ENCODE data around the gene TMA7. TPM values are rescaled to one million over a fixed set of nuclear protein-coding genes. Genes with fewer than 3 reads are reported as not detected.

Gene TMA7
- total and polyA plus RNA-seq, 2 of the 13 experiments (the other 11 are each of a cell fraction or from before 2014, with no cell fraction given), result 100 to 486 TPM

- no peak for TF ChIP-seq PPARG (CRISPR knock-in tag; conservative IDR thresholded peaks at IDR 0.05)
- 0 out of 2 replicates have a peak, but pooled peaks have one; percentile 8 for TF ChIP-seq ZNF710 (CRISPR knock-in tag; IDR thresholded peaks at IDR 0.05; ENCODE audit: borderline replicate concordance)
- TF ChIP-seq KLF15 (CRISPR knock-in tag; IDR thresholded peaks at IDR 0.05; ENCODE audit: borderline replicate concordance), result no peak
- TF ChIP-seq HNF1A (IDR thresholded peaks at IDR 0.05; ENCODE audit: low read depth), result no peak
- no peak for TF ChIP-seq HNF1A (CRISPR knock-in tag; IDR thresholded peaks at IDR 0.05; ENCODE audit: borderline replicate concordance)
- TF ChIP-seq ZNF343 (CRISPR knock-in tag; IDR thresholded peaks at IDR 0.05), result no peak
- no peak for TF ChIP-seq RORA (CRISPR knock-in tag; IDR thresholded peaks at IDR 0.05)
- TF ChIP-seq ZNF512 (CRISPR knock-in tag; IDR thresholded peaks at IDR 0.05), result no peak
- no peak for TF ChIP-seq ZNF468 (CRISPR knock-in tag; IDR thresholded peaks at IDR 0.05)
- no peak for TF ChIP-seq TCF7 (IDR thresholded peaks at IDR 0.05; ENCODE audit: low read depth)
- TF ChIP-seq SOX13 (IDR thresholded peaks at IDR 0.05), result no peak
- no peak for TF ChIP-seq SOX13 (CRISPR knock-in tag; conservative IDR thresholded peaks at IDR 0.05 in 1 of 2, IDR thresholded peaks at IDR 0.05 in 1 of 2)
- no peak for TF ChIP-seq DRAP1 (CRISPR knock-in tag; IDR thresholded peaks at IDR 0.05)
These were observed 42.0 kb upstream of the TMA7 start (continued) for GRCh38 chr3:48397767-48398681.
